ENCODE results near the gene ATF5. TPM values are rescaled to one million over a fixed set of nuclear protein-coding genes. Genes with fewer than 3 reads are reported as not detected.

The ATF5 gene
- total and polyA plus RNA-seq, 2 of the 13 experiments (the other 11 are each of a cell fraction or from before 2014, with no cell fraction given): 5.2 to 10.3 TPM

DNA sequence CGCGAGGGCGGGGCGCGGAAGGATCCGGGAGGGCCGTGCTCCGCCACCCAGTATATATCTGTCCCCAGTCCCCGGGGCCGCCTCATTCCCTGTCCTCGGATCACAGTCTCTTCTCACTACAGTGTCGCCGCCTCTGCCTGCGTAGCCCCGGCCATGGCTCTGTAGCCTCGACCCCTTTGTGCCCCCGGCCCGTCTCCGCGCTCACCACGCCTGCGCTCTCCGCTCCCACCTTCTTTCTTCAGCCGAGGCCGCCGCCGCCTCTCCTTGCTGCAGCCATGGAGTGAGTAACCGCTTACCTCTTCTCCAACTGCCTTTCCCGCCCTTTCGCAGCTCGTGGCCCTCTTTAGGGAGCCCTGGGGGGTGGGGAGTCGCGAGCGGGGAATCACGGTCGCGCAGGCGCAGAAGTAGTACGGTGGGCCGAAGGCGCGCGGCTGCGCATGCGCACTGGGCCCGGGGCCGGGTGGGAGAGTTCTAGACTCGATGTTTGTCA lies at the start of gene ATF5, which contains the start of gene NUP62 (continued):
- TF ChIP-seq, protein P1, sequence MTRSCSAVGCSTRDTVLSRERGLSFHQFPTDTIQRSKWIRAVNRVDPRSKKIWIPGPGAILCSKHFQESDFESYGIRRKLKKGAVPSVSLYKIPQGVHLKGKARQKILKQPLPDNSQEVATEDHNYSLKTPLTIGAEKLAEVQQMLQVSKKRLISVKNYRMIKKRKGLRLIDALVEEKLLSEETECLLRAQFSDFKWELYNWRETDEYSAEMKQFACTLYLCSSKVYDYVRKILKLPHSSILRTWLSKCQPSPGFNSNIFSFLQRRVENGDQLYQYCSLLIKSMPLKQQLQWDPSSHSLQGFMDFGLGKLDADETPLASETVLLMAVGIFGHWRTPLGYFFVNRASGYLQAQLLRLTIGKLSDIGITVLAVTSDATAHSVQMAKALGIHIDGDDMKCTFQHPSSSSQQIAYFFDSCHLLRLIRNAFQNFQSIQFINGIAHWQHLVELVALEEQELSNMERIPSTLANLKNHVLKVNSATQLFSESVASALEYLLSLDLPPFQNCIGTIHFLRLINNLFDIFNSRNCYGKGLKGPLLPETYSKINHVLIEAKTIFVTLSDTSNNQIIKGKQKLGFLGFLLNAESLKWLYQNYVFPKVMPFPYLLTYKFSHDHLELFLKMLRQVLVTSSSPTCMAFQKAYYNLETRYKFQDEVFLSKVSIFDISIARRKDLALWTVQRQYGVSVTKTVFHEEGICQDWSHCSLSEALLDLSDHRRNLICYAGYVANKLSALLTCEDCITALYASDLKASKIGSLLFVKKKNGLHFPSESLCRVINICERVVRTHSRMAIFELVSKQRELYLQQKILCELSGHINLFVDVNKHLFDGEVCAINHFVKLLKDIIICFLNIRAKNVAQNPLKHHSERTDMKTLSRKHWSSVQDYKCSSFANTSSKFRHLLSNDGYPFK (CRISPR knock-in tag; IDR thresholded peaks at IDR 0.05; ENCODE audit: borderline replicate concordance): peak; percentile 96
- TF ChIP-seq NFE2L2 (IDR thresholded peaks at IDR 0.05; ENCODE audit: low read length): no peak
- TF ChIP-seq RFX3 (CRISPR knock-in tag; IDR thresholded peaks at IDR 0.05): no peak
- peak; percentile 82; the same call in 1 of the 2 replicates for TF ChIP-seq ZSCAN5A (CRISPR knock-in tag; IDR thresholded peaks at IDR 0.05; ENCODE audit: borderline replicate concordance)
- peak; percentile 75; the same call in 1 of the 2 replicates for TF ChIP-seq MYNN (CRISPR knock-in tag; IDR thresholded peaks at IDR 0.05; ENCODE audit: low read depth)
- 0 out of 2 replicates have a peak, but pooled peaks have one; percentile 42 for TF ChIP-seq NFE2L1 (CRISPR knock-in tag; IDR thresholded peaks at IDR 0.05; ENCODE audit: borderline replicate concordance)
- TF ChIP-seq, protein P2, sequence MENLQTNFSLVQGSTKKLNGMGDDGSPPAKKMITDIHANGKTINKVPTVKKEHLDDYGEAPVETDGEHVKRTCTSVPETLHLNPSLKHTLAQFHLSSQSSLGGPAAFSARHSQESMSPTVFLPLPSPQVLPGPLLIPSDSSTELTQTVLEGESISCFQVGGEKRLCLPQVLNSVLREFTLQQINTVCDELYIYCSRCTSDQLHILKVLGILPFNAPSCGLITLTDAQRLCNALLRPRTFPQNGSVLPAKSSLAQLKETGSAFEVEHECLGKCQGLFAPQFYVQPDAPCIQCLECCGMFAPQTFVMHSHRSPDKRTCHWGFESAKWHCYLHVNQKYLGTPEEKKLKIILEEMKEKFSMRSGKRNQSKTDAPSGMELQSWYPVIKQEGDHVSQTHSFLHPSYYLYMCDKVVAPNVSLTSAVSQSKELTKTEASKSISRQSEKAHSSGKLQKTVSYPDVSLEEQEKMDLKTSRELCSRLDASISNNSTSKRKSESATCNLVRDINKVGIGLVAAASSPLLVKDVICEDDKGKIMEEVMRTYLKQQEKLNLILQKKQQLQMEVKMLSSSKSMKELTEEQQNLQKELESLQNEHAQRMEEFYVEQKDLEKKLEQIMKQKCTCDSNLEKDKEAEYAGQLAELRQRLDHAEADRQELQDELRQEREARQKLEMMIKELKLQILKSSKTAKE (CRISPR knock-in tag; IDR thresholded peaks at IDR 0.05; ENCODE audit: borderline replicate concordance): no peak
- no peak for TF ChIP-seq NPAS2 (CRISPR knock-in tag; IDR thresholded peaks at IDR 0.05; ENCODE audit: borderline replicate concordance)
- TF ChIP-seq CEBPZ (IDR thresholded peaks at IDR 0.05; ENCODE audit: low read length): no peak
- no peak for TF ChIP-seq NCOA5 (CRISPR knock-in tag; IDR thresholded peaks at IDR 0.05)
- TF ChIP-seq, protein P3, sequence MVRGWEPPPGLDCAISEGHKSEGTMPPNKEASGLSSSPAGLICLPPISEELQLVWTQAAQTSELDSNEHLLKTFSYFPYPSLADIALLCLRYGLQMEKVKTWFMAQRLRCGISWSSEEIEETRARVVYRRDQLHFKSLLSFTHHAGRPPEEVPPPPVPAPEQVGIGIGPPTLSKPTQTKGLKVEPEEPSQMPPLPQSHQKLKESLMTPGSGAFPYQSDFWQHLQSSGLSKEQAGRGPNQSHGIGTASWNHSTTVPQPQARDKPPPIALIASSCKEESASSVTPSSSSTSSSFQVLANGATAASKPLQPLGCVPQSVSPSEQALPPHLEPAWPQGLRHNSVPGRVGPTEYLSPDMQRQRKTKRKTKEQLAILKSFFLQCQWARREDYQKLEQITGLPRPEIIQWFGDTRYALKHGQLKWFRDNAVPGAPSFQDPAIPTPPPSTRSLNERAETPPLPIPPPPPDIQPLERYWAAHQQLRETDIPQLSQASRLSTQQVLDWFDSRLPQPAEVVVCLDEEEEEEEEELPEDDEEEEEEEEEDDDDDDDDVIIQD (CRISPR knock-in tag; IDR thresholded peaks at IDR 0.05; ENCODE audit: low read depth): peak; percentile 8; the same call in 1 of the 2 replicates
- peak; percentile 43; the same call in 1 of the 2 replicates for TF ChIP-seq ZNF691 (CRISPR knock-in tag; IDR thresholded peaks at IDR 0.05; ENCODE audit: borderline replicate concordance, low read depth)
- TF ChIP-seq ZNF326 (CRISPR knock-in tag; IDR thresholded peaks at IDR 0.05; ENCODE audit: borderline replicate concordance): no peak
- peak; percentile 72; the same call in 1 of the 2 replicates for TF ChIP-seq GMEB1 (CRISPR knock-in tag; IDR thresholded peaks at IDR 0.05; ENCODE audit: borderline replicate concordance)
